ENCODE results near the gene CROCC2.

The CROCC2 gene

DNA sequence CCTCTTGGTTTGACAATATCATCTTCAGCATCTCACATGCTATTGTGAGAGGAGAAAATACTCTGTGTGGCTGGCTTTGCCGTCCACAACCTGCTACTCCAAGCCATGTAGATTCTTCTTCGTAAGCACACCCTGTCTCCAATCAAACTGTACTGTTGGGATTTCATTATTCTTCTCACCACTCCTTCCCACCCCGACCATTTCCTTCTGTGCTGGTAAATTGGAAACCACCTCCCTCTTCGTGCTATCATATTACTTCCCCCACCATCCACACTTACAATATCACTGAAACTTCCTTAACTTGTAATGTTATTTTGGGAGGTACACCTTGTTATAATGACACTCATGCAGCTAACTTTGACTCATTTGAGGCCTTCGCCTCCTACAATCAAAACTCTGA lies 40.7 kb upstream of the CROCC2 start:
- TF ChIP-seq, protein P1, sequence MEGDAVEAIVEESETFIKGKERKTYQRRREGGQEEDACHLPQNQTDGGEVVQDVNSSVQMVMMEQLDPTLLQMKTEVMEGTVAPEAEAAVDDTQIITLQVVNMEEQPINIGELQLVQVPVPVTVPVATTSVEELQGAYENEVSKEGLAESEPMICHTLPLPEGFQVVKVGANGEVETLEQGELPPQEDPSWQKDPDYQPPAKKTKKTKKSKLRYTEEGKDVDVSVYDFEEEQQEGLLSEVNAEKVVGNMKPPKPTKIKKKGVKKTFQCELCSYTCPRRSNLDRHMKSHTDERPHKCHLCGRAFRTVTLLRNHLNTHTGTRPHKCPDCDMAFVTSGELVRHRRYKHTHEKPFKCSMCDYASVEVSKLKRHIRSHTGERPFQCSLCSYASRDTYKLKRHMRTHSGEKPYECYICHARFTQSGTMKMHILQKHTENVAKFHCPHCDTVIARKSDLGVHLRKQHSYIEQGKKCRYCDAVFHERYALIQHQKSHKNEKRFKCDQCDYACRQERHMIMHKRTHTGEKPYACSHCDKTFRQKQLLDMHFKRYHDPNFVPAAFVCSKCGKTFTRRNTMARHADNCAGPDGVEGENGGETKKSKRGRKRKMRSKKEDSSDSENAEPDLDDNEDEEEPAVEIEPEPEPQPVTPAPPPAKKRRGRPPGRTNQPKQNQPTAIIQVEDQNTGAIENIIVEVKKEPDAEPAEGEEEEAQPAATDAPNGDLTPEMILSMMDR (IDR thresholded peaks at IDR 0.05; ENCODE audit: borderline replicate concordance, control extremely low read depth, extremely low read depth, insufficient read depth, missing control alignments), result no peak
- in situ Hi-C loops (cut with MboI; ENCODE audit: low sequenced_read_pairs, unreplicated experiment), result no loop called here

DNA sequence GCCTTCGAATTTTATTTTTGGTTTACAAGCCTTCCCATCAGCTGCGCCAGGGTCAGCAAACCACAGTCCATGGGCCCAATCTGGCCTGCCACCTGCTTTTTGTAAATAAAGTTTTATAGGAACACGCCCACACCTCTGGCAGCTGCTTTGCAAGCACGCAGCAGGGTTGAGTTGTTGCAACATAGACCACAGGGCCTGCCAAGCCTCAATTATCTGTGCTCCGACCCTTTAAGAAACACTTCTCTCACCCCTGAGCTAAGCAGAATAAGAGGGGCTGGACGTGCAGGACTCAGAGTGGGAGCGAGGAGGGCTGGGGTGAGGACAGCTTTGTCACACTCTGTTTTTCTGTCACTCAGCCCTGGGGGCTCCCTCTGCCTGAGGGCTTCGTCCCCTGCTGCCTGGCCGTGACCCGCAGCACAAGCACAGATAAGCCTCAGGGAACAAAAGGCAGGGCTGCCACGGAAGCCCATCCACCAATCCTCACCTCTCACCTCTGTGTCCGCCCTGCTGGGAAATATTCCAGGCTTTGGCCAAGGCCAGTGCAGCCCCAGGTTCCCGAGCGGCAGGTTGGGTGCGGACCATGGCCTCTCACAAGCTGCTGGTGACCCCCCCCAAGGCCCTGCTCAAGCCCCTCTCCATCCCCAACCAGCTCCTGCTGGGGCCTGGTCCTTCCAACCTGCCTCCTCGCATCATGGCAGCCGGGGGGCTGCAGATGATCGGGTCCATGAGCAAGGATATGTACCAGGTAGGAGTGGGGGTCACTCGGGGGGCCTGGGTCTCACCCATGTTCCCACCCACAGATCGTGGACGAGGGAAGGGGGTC lies 37.6 kb upstream of the CROCC2 start, which contains the start of gene AGXT:
AGXT (plus strand) TSS at position 539 of the 823 bp plus-strand sequence; CDS start at position 581, 42 bp downstream.
- no peak for DNase-seq (ENCODE audit: low spot score)
- in situ Hi-C loops (cut with MboI; ENCODE audit: low sequenced_read_pairs, unreplicated experiment), result no loop called here
- TF ChIP-seq, protein P1 (IDR thresholded peaks at IDR 0.05; ENCODE audit: borderline replicate concordance, control extremely low read depth, extremely low read depth, insufficient read depth, missing control alignments), result no peak

More for the DNA sequence above, 40.7 kb upstream of the CROCC2 start:
- no peak for DNase-seq (ENCODE audit: low spot score)

DNA sequence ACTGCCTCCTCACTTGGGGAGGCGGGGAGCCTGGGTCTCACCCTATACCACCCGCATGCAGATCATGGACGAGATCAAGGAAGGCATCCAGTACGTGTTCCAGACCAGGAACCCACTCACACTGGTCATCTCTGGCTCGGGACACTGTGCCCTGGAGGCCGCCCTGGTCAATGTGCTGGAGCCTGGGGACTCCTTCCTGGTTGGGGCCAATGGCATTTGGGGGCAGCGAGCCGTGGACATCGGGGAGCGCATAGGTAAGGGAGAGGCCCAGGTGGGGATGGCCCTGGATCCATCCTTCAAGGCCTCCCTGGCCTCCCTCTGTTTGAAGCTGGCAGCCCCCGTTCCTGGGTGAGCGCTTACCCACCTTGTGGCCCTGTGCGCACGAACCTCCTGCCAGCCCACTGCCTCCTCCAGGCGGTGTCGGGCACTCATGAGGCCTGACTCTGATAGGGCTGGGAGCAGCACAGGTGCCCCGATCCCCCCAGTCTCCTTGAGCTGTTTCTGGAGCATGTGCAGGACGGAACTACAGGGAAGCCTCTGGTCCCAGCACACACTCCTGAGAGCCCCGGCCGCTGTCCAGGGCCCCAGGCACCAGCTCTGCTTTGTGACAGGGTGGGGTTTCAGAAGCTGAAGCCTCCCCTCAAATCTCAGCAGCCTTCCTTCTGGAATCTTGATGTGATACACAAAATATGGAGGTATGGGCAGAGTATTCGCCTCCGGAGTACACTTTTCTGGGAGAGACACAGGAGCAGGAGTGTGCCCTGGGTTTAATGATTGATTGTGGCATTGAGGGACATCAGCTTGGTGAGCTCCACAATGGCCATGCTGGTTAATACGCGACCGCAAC lies 36.8 kb upstream of the CROCC2 start:
- in situ Hi-C loops (cut with MboI; ENCODE audit: low sequenced_read_pairs, unreplicated experiment), result no loop called here
- DNase-seq (ENCODE audit: low spot score), result peak; percentile 38
- TF ChIP-seq, protein P1 (IDR thresholded peaks at IDR 0.05; ENCODE audit: borderline replicate concordance, control extremely low read depth, extremely low read depth, insufficient read depth, missing control alignments), result no peak

DNA sequence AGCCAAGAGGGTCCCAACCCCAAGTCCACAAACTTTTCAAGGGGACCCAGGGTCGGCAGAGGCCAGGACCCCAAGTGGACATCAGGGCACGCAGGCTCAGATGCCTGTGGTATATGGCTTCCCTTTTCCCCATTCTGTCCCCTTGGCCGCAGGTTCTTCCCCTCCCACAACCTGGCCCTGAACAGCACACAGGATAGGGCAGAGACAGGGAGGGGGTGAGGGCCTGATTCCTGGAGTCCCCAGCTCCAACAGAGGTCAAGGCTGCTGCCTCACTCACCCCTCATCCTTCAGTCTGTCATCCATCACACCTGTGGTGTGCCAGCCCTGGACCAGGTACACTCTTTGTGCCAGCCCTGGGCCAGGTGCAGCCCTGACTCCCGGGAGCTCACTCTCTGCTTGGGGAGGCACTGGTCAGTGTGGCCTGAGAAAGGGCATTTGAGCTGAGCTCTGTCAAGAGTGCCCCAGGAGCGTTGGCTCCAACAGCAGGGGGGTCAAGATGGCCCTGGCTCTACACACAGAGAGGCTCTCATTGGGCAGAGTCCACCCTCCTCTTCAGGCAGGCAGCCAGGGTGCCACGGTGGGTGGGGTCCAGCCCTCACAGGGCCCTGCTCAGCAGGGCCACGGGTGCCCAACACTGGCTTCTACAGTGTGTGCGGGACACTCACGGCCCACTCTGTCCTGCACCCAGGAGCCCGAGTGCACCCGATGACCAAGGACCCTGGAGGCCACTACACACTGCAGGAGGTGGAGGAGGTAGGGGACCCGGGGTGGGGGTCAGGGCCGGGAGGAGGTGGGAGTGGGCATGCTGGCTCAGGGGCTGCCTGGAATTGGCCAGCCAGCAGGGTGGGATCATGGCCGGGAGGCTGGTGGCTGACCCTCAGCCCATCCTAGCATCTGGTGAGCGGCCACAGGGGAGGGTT lies 35.9 kb upstream of the CROCC2 start:
- DNase-seq (ENCODE audit: low spot score), result no peak
- TF ChIP-seq, protein P1 (IDR thresholded peaks at IDR 0.05; ENCODE audit: borderline replicate concordance, control extremely low read depth, extremely low read depth, insufficient read depth, missing control alignments), result no peak
- in situ Hi-C loops (cut with MboI; ENCODE audit: low sequenced_read_pairs, unreplicated experiment), result no loop called here

DNA sequence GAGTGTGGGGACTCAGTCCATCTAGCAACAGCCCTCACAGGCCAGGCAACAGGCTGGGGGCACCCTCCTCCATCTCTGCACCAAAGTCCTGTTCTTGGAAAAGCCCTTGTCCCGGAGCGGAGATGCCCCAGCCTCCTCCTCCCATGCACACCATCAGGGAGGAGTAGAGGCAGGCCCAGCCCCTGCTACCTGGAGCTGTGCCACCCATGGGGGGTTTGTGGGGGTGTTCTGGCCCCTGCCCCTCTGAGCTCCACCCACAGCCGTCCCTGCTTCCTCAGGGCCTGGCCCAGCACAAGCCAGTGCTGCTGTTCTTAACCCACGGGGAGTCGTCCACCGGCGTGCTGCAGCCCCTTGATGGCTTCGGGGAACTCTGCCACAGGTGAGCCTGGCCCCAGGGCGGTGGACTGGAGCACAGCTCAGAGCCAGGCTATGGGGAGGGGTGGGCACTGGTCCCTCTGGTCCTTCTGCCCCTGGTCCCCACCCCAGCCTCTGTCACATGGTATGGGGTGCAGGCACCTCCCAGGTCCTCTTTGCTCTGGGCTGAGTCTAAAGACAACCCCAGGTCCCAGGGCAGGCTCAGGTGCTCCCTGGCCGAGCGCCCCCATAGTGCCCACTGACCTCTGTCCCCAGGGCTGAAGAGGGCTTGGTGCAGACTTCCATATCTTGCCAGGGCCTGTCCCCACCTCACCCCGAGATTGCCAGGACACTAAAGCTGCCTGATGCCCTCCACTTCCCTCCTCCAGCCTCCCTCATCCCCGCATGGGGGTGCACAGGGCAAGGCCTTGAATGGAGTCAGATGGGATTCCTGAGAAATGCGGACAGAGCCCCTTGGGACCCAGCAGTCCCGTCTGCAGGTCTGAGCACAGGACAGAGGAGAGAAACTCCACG lies 34.8 kb upstream of the CROCC2 start:
- TF ChIP-seq, protein P1 (IDR thresholded peaks at IDR 0.05; ENCODE audit: borderline replicate concordance, control extremely low read depth, extremely low read depth, insufficient read depth, missing control alignments), result no peak
- in situ Hi-C loops (cut with MboI; ENCODE audit: low sequenced_read_pairs, unreplicated experiment), result no loop called here
- peak; percentile 34 for DNase-seq (ENCODE audit: low spot score)
